Endodermal cell (in vitro differentiated cells): ENCODE data around the gene ROR1. TPM values are rescaled to one million over a fixed set of nuclear protein-coding genes. Genes with fewer than 3 reads are reported as not detected.
A peak's percentile ranks its signal among the peaks of the same experiment; 100 is the strongest.

ENCODE experiments used
- DNase-seq: peaks from one replicate; pipeline ENCODE4 v3.0.0-alpha.2; 2017
- H3K27ac ChIP-seq: 2 replicates; pipeline ENCODE4 v1.5.1; 2013; ENCODE audit warnings: mild to moderate bottlenecking, low read depth, low read length, moderate library complexity
- H3K27me3 ChIP-seq: 2 replicates; pipeline ENCODE4 v1.6.1; 2013; ENCODE audit warnings: mild to moderate bottlenecking, low read length, moderate library complexity; ENCODE audit not compliant: insufficient read depth, control insufficient read depth, poor library complexity, severe bottlenecking
- H3K36me3 ChIP-seq: 2 replicates; pipeline ENCODE4 v1.7.0; 2013; ENCODE audit warnings: mild to moderate bottlenecking, low read length, moderate library complexity; ENCODE audit not compliant: control insufficient read depth, insufficient read depth
- H3K4me1 ChIP-seq: one replicate; pipeline ENCODE4 v1.7.0; 2013; ENCODE audit warnings: low read length; ENCODE audit not compliant: control insufficient read depth, insufficient read depth
- H3K4me3 ChIP-seq: 2 replicates; pipeline ENCODE4 v1.5.1; 2013; ENCODE audit warnings: mild to moderate bottlenecking, low read length, moderate library complexity
- H3K9ac ChIP-seq: 2 replicates; pipeline ENCODE4 v1.6.1; 2013; ENCODE audit warnings: mild to moderate bottlenecking, low read length, moderate library complexity; ENCODE audit not compliant: poor library complexity, severe bottlenecking; ENCODE audit errors: extremely low read depth
- H3K9me3 ChIP-seq: 2 replicates; pipeline ENCODE4 v1.6.1; 2013; ENCODE audit warnings: mild to moderate bottlenecking, low read length, moderate library complexity; ENCODE audit not compliant: control insufficient read depth
- H3K27ac Mint-ChIP-seq: 2 replicates; pipeline ENCODE4 v1.8.0; 2020; ENCODE audit warnings: mixed read lengths
- H3K27me3 Mint-ChIP-seq: 2 replicates; pipeline ENCODE4 v1.8.0; 2021; ENCODE audit warnings: mild to moderate bottlenecking, mixed read lengths; ENCODE audit not compliant: insufficient read depth
- H3K36me3 Mint-ChIP-seq: 2 replicates; pipeline ENCODE4 v1.8.0; 2020; ENCODE audit warnings: low read depth, mixed read lengths
- H3K4me1 Mint-ChIP-seq: 2 replicates; pipeline ENCODE4 v1.8.0; 2020; ENCODE audit warnings: mixed read lengths
- H3K4me3 Mint-ChIP-seq: 2 replicates; pipeline ENCODE4 v1.8.0; 2020; ENCODE audit warnings: mild to moderate bottlenecking, moderate library complexity, mixed read lengths
- H3K9me3 Mint-ChIP-seq: 2 replicates; pipeline ENCODE4 v1.8.0; 2020; ENCODE audit warnings: mild to moderate bottlenecking, mixed read lengths
- CTCF ChIP-seq: fragments of 200-600 bp; sonication (generic); conservative IDR thresholded peaks from 2 replicates; pipeline ENCODE4 v1.5.0; 2021; ENCODE audit warnings: antibody characterized with exemption, mild to moderate bottlenecking
- WGBS, 2 experiments: methylation state at CpG; one replicate each; pipeline versions ENCODE4 v1.1.5 to v1.1.7; 2013; ENCODE audit warnings: missing lambda C conversion rate in 2 of 2, mixed read lengths in 1 of 2; ENCODE audit not compliant: insufficient coverage in 1 of 2, insufficient read length in 1 of 2; 5-methylcytosine and 5-hydroxymethylcytosine counted together
- total RNA-seq, 2 donors: library from RNA; stranded (reverse); fragmentation: NEBNext Ultra II Directional in 1 of 2; extraction: Animal tissue kit (Norgen Biotek cat#: 25700) in 1 of 2; gene quantifications; 2 replicates in 1 of 2; 3 replicates in 1 of 2; pipeline ENCODE4 v1.2.1, GENCODE V29; 2021

ROR1 gene
- total RNA-seq, 2 donors from 2014 or later: 77.4 to 77.9 TPM

- no peaks in the 10 kb centered on the region for H3K9me3 ChIP-seq
- H3K9me3 Mint-ChIP-seq: no peaks in the 10 kb centered on the region
- peak overlapping the region; percentile 87 for H3K27ac Mint-ChIP-seq
- peak overlapping the region; percentile 35 for H3K4me3 Mint-ChIP-seq
- H3K4me1 Mint-ChIP-seq: peaks cover 86% of the 10 kb centered on the region
- H3K27ac ChIP-seq: no peak overlapping the region
- peaks cover 62% of the 10 kb centered on the region for H3K4me1 ChIP-seq
- TF ChIP-seq CTCF: no peak
- no peaks in the 10 kb centered on the region for H3K27me3 Mint-ChIP-seq
- H3K9ac ChIP-seq: peak overlapping the region; percentile 2
- no peaks in the 10 kb centered on the region for H3K36me3 ChIP-seq
- no peak for DNase-seq
- no peaks in the 10 kb centered on the region for H3K27me3 ChIP-seq
- no peaks in the 10 kb centered on the region for H3K36me3 Mint-ChIP-seq
- WGBS, 2 experiments: 26 to 49% methylated on average over 4 of the region's 4 CpGs
- H3K4me3 ChIP-seq: peak overlapping the region; percentile 30
Observed at GRCh38 chr1:63789856-63790605, 16.2 kb downstream of the ROR1 start.

- H3K27ac Mint-ChIP-seq: peak overlapping the region; percentile 87
- H3K4me3 Mint-ChIP-seq: peak overlapping the region; percentile 35
- H3K27ac ChIP-seq: peak overlapping the region; percentile 16
- H3K9me3 Mint-ChIP-seq: no peaks in the 10 kb centered on the region
- no peaks in the 10 kb centered on the region for H3K27me3 Mint-ChIP-seq
- no peak for TF ChIP-seq CTCF
- H3K4me1 Mint-ChIP-seq: peaks cover 92% of the 10 kb centered on the region
- no peak for DNase-seq
- WGBS, 2 experiments: 49 to 60% methylated on average over 1 of the region's 1 CpG
- H3K9me3 ChIP-seq: no peaks in the 10 kb centered on the region
- peaks cover 67% of the 10 kb centered on the region for H3K4me1 ChIP-seq
- H3K4me3 ChIP-seq: peak overlapping the region; percentile 25
- no peaks in the 10 kb centered on the region for H3K27me3 ChIP-seq
- peaks cover 2% of the 10 kb centered on the region for H3K36me3 ChIP-seq
- no peak overlapping the region for H3K9ac ChIP-seq
- H3K36me3 Mint-ChIP-seq: no peaks in the 10 kb centered on the region
Observed at GRCh38 chr1:63790989-63791388, 17.2 kb downstream of the ROR1 start.

- Histone ChIP-seq H3K27ac (no peak overlapping the region), H3K36me3 (peaks cover 7% of the 10 kb centered on the region), H3K4me1 (peaks cover 63% of the 10 kb centered on the region), H3K4me3 (no peak overlapping the region), H3K9me3 (no peaks in the 10 kb centered on the region), H3K9ac (no peak overlapping the region), H3K27me3 (no peaks in the 10 kb centered on the region)
- no peak for DNase-seq
- Mint-ChIP-seq H3K9me3 (no peaks in the 10 kb centered on the region), H3K4me1 (peaks cover 97% of the 10 kb centered on the region), H3K4me3 (peak overlapping the region; percentile 35), H3K27ac (peak overlapping the region; percentile 4), H3K36me3 (no peaks in the 10 kb centered on the region), H3K27me3 (no peaks in the 10 kb centered on the region)
- WGBS, 2 experiments: 91% methylated on average over 4 of the region's 4 CpGs; no CpG with 5 or more reads in 1 of the 2 experiments
- no peak for TF ChIP-seq CTCF
Observed at GRCh38 chr1:63792152-63792551, 18.3 kb downstream of the ROR1 start.
